Mammary epithelial cell (primary cell): ENCODE measurements around the gene XPO4.

ENCODE experiments used
- CTCF ChIP-seq, 2 donors: IDR thresholded peaks in 1 of 2; conservative IDR thresholded peaks in 1 of 2; 2 replicates each; pipeline ENCODE4 v1.5.1; 2011 to 2012; ENCODE audit warnings: inconsistent platforms in 2 of 2, low read length in 2 of 2, mild to moderate bottlenecking in 2 of 2, control low read depth in 1 of 2, low read depth in 1 of 2; ENCODE audit not compliant: insufficient read depth in 1 of 2; ENCODE audit errors: extremely low read depth in 1 of 2
- EZH2 ChIP-seq: IDR thresholded peaks from 2 replicates; pipeline ENCODE4 v1.6.1; 2012; ENCODE audit warnings: low read length, inconsistent platforms, borderline replicate concordance

- TF ChIP-seq CTCF (conservative IDR thresholded peaks at IDR 0.05 in 1 of 2, IDR thresholded peaks at IDR 0.05 in 1 of 2; ENCODE audit: extremely low read depth in 1 of 2, insufficient read depth in 1 of 2, low read depth in 1 of 2, low read length in 2 of 2): no peak
- no peak for TF ChIP-seq EZH2
These were observed 45.9 kb downstream of the XPO4 start for GRCh38 chr13:20856650-20857049.
